GM19467 (cell line): ENCODE measurements around the gene GOPC.

Experiments
- ATAC-seq: cut with Tn5 transposase; IDR thresholded peaks from one replicate; pipeline ENCODE4 v1.9.1; 2021; ENCODE audit warnings: mild to moderate bottlenecking, moderate library complexity; ENCODE audit not compliant: unreplicated experiment

The GOPC gene

GRCh38 chr6:117597755-117598154 is 4.6 kb downstream of the GOPC start:
- ATAC-seq = no peak

- no peak for ATAC-seq
These were observed 7.0 kb downstream of the GOPC start for GRCh38 chr6:117595099-117595923.

- no peak for ATAC-seq
These were observed 9.1 kb downstream of the GOPC start for GRCh38 chr6:117592983-117593759.

- no peak for ATAC-seq
These were observed 10.9 kb downstream of the GOPC start for GRCh38 chr6:117591405-117591804.

GRCh38 chr6:117590447-117590846 is 11.9 kb downstream of the GOPC start:
- no peak for ATAC-seq

- ATAC-seq = no peak
These were observed 16.7 kb downstream of the GOPC start for GRCh38 chr6:117585647-117586046.

GRCh38 chr6:117574198-117574597 is 28.1 kb downstream of the GOPC start:
- ATAC-seq = no peak

GRCh38 chr6:117573006-117573680 is 29.2 kb downstream of the GOPC start:
- ATAC-seq = no peak

GRCh38 chr6:117568831-117569410 is 33.4 kb downstream of the GOPC start:
- ATAC-seq = no peak

- ATAC-seq = no peak
These were observed 34.1 kb downstream of the GOPC start for GRCh38 chr6:117568247-117568646.

- no peak for ATAC-seq
These were observed 37.6 kb downstream of the GOPC start for GRCh38 chr6:117564681-117565080.

- ATAC-seq = no peak
These were observed 41.2 kb downstream of the GOPC start for GRCh38 chr6:117561128-117561527.

GRCh38 chr6:117559299-117559698 is 43.0 kb downstream of the GOPC start:
- ATAC-seq = no peak

GRCh38 chr6:117558818-117559217 is 43.5 kb downstream of the GOPC start:
- no peak for ATAC-seq

GRCh38 chr6:117557951-117558350 is 44.4 kb downstream of the GOPC start:
- ATAC-seq = no peak

- ATAC-seq = no peak
These were observed 46.3 kb downstream of the GOPC start for GRCh38 chr6:117555882-117556498.

- ATAC-seq = no peak
These were observed 47.0 kb downstream of the GOPC start for GRCh38 chr6:117555262-117555849.

GRCh38 chr6:117553142-117553541 is 49.2 kb downstream of the GOPC start:
- ATAC-seq = no peak

- ATAC-seq = no peak
These were observed 49.7 kb downstream of the GOPC start for GRCh38 chr6:117552618-117553017.

GRCh38 chr6:117550618-117551242 is 51.6 kb downstream of the GOPC start:
- no peak for ATAC-seq
